GM18499 (cell line): Measurements from ENCODE around the gene PITHD1.
A peak's percentile ranks its signal among the peaks of the same experiment; 100 is the strongest.
"Not testable (repeated sequence)": the region's sequence is repeated elsewhere in the genome, so short reads cannot be mapped to it uniquely, and the experiment has no call there.

Experiments
- ATAC-seq: cut with Tn5 transposase; IDR thresholded peaks from one replicate; pipeline ENCODE4 v1.9.1; 2021; ENCODE audit warnings: moderate number of reproducible peaks; ENCODE audit not compliant: insufficient read depth, unreplicated experiment

PITHD1 gene

GRCh38 chr1:23772049-23772853 lies 6.0 kb upstream of the PITHD1 start:
- ATAC-seq = no peak

GRCh38 chr1:23772854-23773242 lies 5.4 kb upstream of the PITHD1 start:
- ATAC-seq = no peak

GRCh38 chr1:23774174-23774880 lies 3.9 kb upstream of the PITHD1 start:
- no peak for ATAC-seq

GRCh38 chr1:23776217-23776616 lies 2.0 kb upstream of the PITHD1 start:
- no peak for ATAC-seq

GRCh38 chr1:23779826-23780371 lies 1.7 kb downstream of the PITHD1 start:
- ATAC-seq = no peak

- ATAC-seq = not testable (repeated sequence)
Measured at GRCh38 chr1:23783141-23783540, 4.9 kb downstream of the PITHD1 start.

GRCh38 chr1:23784846-23785245 lies 6.6 kb downstream of the PITHD1 start:
- no peak for ATAC-seq

- no peak for ATAC-seq
Measured at GRCh38 chr1:23787701-23788100, 9.5 kb downstream of the PITHD1 start.

- ATAC-seq = no peak
Measured at GRCh38 chr1:23788695-23789094, 10.5 kb downstream of the PITHD1 start.

GRCh38 chr1:23790696-23791515 lies 12.7 kb downstream of the PITHD1 start, which contains the start of gene LYPLA2:
Gene LYPLA2 (plus strand): TSS chr1:23791145. CDS start chr1:23792683, 1,538 bp downstream.
- peak; percentile 49 for ATAC-seq

GRCh38 chr1:23791516-23792047 lies 13.4 kb downstream of the PITHD1 start:
- ATAC-seq = no peak

- no peak for ATAC-seq
Measured at GRCh38 chr1:23792151-23792945, 14.1 kb downstream of the PITHD1 start.

- no peak for ATAC-seq
Measured at GRCh38 chr1:23793018-23793781, 15.0 kb downstream of the PITHD1 start.

- ATAC-seq = no peak
Measured at GRCh38 chr1:23793861-23794731, 15.9 kb downstream of the PITHD1 start.

GRCh38 chr1:23794732-23795182 lies 16.5 kb downstream of the PITHD1 start:
- ATAC-seq = not testable (repeated sequence)

GRCh38 chr1:23795676-23796465 lies 17.7 kb downstream of the PITHD1 start:
- no peak for ATAC-seq
